ENCODE results near the gene RIPOR3.

DNA sequence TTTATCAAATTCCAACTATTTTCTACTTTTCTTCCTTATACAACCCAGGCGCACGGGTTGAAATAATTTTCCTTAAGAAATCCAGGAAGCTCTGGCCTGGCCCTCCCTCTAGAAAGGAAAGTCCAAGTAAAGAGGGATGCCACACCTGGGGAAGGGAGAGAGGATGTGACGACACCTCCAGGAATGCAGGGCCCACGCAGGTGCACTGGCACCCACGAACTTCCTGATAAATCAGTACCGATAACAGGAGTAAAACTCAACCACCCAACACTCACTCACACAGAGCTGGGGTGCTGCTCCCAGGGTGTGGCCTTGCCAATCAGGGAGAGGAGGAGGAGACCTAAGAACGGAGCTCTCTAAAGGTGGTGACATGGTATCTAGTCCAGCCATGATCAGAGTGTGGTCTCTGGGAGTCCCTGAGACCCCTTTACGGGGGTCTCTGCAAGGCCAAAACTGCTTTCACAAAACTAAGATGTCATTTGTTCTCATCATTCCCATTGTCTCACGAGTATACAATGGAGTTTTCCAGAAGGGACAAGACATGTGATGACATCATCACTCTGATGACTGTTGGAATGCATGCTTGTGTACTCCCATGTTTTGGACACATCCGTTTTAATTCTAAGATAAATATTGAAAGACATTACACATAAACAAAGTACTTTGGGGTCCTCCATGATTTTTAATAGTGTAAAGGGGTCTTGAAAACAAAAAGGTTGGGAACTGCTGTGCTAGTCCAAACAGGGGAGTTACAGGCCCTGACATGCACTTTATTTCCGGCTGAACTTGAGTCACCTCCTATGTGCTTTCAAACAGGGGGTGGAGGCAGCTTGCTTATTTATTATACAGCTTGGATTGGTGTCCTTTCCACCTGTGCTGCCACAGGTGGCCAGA lies 37.9 kb upstream of the RIPOR3 start:
- TF ChIP-seq, protein P1, sequence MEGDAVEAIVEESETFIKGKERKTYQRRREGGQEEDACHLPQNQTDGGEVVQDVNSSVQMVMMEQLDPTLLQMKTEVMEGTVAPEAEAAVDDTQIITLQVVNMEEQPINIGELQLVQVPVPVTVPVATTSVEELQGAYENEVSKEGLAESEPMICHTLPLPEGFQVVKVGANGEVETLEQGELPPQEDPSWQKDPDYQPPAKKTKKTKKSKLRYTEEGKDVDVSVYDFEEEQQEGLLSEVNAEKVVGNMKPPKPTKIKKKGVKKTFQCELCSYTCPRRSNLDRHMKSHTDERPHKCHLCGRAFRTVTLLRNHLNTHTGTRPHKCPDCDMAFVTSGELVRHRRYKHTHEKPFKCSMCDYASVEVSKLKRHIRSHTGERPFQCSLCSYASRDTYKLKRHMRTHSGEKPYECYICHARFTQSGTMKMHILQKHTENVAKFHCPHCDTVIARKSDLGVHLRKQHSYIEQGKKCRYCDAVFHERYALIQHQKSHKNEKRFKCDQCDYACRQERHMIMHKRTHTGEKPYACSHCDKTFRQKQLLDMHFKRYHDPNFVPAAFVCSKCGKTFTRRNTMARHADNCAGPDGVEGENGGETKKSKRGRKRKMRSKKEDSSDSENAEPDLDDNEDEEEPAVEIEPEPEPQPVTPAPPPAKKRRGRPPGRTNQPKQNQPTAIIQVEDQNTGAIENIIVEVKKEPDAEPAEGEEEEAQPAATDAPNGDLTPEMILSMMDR (optimal IDR thresholded peaks at IDR 0.05 in 1 of 3, IDR thresholded peaks at IDR 0.05 in 1 of 3, conservative IDR thresholded peaks at IDR 0.05 in 1 of 3; ENCODE audit: extremely low read depth in 1 of 3, insufficient read depth in 2 of 3, low read length in 3 of 3): no peak
- TF ChIP-seq EZH2 (IDR thresholded peaks at IDR 0.05; ENCODE audit: low read length): no peak
